Nucleus accumbens (tissue), 56 donors: ENCODE measurements around the gene STK31.
"Not testable (repeated sequence)": the region's sequence is repeated elsewhere in the genome, so short reads cannot be mapped to it uniquely, and the experiment has no call there.

Source experiments
- DNase-seq, 56 donors: peaks; one replicate each; lab custom pipeline; 2025; lab: John Stamatoyannopoulos, UW

The STK31 gene

GRCh38 chr7:23713285-23714149 is 3.5 kb downstream of the STK31 start:
- no peak for DNase-seq

- no peak for DNase-seq
Observed at GRCh38 chr7:23714150-23714464, 4.1 kb downstream of the STK31 start.

GRCh38 chr7:23714579-23714978 is 4.6 kb downstream of the STK31 start:
- DNase-seq: no peak

- DNase-seq: no peak
Observed at GRCh38 chr7:23715099-23715498, 5.1 kb downstream of the STK31 start.

- DNase-seq: no peak
Observed at GRCh38 chr7:23717788-23718187, 7.8 kb downstream of the STK31 start.

- no peak for DNase-seq
Observed at GRCh38 chr7:23721456-23721855, 11.4 kb downstream of the STK31 start.

- not testable (repeated sequence) for DNase-seq
Observed at GRCh38 chr7:23722587-23723216, 12.7 kb downstream of the STK31 start.

- not testable (repeated sequence) for DNase-seq
Observed at GRCh38 chr7:23724113-23724512, 14.1 kb downstream of the STK31 start.

GRCh38 chr7:23742051-23742450 is 32.0 kb downstream of the STK31 start:
- no peak for DNase-seq

- no peak for DNase-seq
Observed at GRCh38 chr7:23743226-23743625, 33.2 kb downstream of the STK31 start.

GRCh38 chr7:23746629-23747028 is 36.6 kb downstream of the STK31 start:
- no peak for DNase-seq

- no peak for DNase-seq
Observed at GRCh38 chr7:23751852-23752251, 41.8 kb downstream of the STK31 start.

GRCh38 chr7:23758839-23759238 is 48.8 kb downstream of the STK31 start:
- DNase-seq: not testable (repeated sequence)

- DNase-seq: no peak
Observed at GRCh38 chr7:23759671-23760391, 49.8 kb downstream of the STK31 start.

- DNase-seq: no peak
Observed at GRCh38 chr7:23765943-23766342, 55.9 kb downstream of the STK31 start.

- no peak for DNase-seq
Observed at GRCh38 chr7:23767514-23767913, 57.5 kb downstream of the STK31 start.

- DNase-seq: no peak
Observed at GRCh38 chr7:23768022-23768421, 58.0 kb downstream of the STK31 start.

- DNase-seq: not testable (repeated sequence)
Observed at GRCh38 chr7:23779185-23779800, 69.3 kb downstream of the STK31 start.

GRCh38 chr7:23783115-23783514 is 73.1 kb downstream of the STK31 start:
- no peak for DNase-seq

GRCh38 chr7:23787272-23787671 is 77.3 kb downstream of the STK31 start:
- no peak for DNase-seq

GRCh38 chr7:23788843-23789242 is 78.8 kb downstream of the STK31 start:
- DNase-seq: no peak
